OCI-LY7 (cell line): Measurements from ENCODE around the gene SPIB.

Experiments used
- EZH2phosphoT487 ChIP-seq: fragments of 200-600 bp; sonication (generic); IDR thresholded peaks from 2 replicates; pipeline ENCODE4 v1.6.1; 2018; ENCODE audit warnings: low read depth, borderline replicate concordance, mild to moderate bottlenecking, mixed run types, antibody characterized with exemption, low read length, moderate library complexity, mixed read lengths
- TF ChIP-seq, protein P1 (sequence below): fragments of 200-600 bp; sonication (generic); conservative IDR thresholded peaks from 2 replicates; pipeline ENCODE4 v1.5.1; 2014; ENCODE audit warnings: mild to moderate bottlenecking, antibody characterized with exemption, low read length, moderate library complexity, mixed read lengths

DNA sequence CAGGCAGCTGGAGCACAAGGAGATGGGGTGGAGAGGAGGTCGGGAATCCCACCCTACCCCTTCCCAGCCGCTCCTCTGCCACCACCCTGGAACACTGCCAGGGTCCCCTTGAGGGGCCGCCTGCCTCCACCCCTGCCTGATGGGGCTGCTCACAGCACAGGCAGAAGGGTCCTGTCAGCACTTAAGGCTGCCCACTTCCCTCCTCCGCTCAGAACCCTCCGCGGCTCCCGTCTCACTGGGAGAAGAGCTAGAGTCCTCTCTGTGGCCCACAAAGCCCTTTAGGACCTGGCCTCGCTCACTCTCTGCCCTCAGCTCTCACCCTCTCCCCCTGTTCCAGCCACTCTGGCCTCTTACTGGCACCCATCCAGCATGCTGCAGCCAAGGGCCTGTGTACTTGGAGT lies 38.0 kb upstream of the SPIB start:
- TF ChIP-seq, protein P1, sequence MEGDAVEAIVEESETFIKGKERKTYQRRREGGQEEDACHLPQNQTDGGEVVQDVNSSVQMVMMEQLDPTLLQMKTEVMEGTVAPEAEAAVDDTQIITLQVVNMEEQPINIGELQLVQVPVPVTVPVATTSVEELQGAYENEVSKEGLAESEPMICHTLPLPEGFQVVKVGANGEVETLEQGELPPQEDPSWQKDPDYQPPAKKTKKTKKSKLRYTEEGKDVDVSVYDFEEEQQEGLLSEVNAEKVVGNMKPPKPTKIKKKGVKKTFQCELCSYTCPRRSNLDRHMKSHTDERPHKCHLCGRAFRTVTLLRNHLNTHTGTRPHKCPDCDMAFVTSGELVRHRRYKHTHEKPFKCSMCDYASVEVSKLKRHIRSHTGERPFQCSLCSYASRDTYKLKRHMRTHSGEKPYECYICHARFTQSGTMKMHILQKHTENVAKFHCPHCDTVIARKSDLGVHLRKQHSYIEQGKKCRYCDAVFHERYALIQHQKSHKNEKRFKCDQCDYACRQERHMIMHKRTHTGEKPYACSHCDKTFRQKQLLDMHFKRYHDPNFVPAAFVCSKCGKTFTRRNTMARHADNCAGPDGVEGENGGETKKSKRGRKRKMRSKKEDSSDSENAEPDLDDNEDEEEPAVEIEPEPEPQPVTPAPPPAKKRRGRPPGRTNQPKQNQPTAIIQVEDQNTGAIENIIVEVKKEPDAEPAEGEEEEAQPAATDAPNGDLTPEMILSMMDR: no peak
- no peak for TF ChIP-seq EZH2phosphoT487
